Gastrocnemius medialis (tissue), 4 donors: ENCODE results near the gene SH2D3A. TPM values are rescaled to one million over a fixed set of nuclear protein-coding genes. Genes with fewer than 3 reads are reported as not detected.
A peak's percentile ranks its signal among the peaks of the same experiment; 100 is the strongest.
"Not testable (repeated sequence)": the region's sequence is repeated elsewhere in the genome, so short reads cannot be mapped to it uniquely, and the experiment has no call there.

Source experiments
- ATAC-seq, 2 donors: fragments of 150-250 bp; one replicate each; pipeline ENCODE4 v1.9.1; 2016
- DNase-seq, 2 donors: peaks; one replicate each; pipeline ENCODE4 v3.0.0-alpha.2; 2019
- H3K27ac ChIP-seq, 4 donors: fragments of 200-600 bp; sonication (generic); 1 replicate in 1 of 4; 2 replicates in 3 of 4; pipeline ENCODE4 v1.5.1; 2016 to 2018; ENCODE audit warnings: mild to moderate bottlenecking in 2 of 4, moderate library complexity in 1 of 4
- H3K27me3 ChIP-seq, 3 donors: fragments of 200-600 bp; sonication (generic) in 2 of 3; 1 replicate in 1 of 3; 2 replicates in 2 of 3; pipeline versions ENCODE4 v1.5.1 to v1.6.0; 2016 to 2019; ENCODE audit warnings: mild to moderate bottlenecking in 1 of 3, moderate library complexity in 1 of 3
- H3K36me3 ChIP-seq, 2 donors: fragments of 200-600 bp; sonication (generic) in 1 of 2; one replicate each; pipeline ENCODE4 v1.5.1; 2017 to 2018
- H3K4me1 ChIP-seq, 2 donors: fragments of 200-600 bp; sonication (generic) in 1 of 2; one replicate each; pipeline ENCODE4 v1.5.1; 2016 to 2017; ENCODE audit warnings: mild to moderate bottlenecking in 2 of 2
- H3K4me3 ChIP-seq, 4 donors: fragments of 200-600 bp; sonication (generic) in 3 of 4; 1 replicate in 1 of 4; 2 replicates in 3 of 4; pipeline ENCODE4 v1.5.1; 2016 to 2019; ENCODE audit warnings: mild to moderate bottlenecking in 2 of 4
- H3K9me3 ChIP-seq, 3 donors: fragments of 200-600 bp; sonication (generic) in 2 of 3; 1 replicate in 1 of 3; 2 replicates in 2 of 3; pipeline ENCODE4 v1.5.1; 2016 to 2019
- CTCF ChIP-seq, 5 experiments: fragments of 450-650 bp in 3 of 5; fragments of 200-600 bp in 2 of 5; sonication (generic) in 2 of 5; IDR thresholded peaks in 4 of 5; conservative IDR thresholded peaks in 1 of 5; 1 replicate in 4 of 5; 2 replicates in 1 of 5; pipeline ENCODE4 v1.5.1; 2016 to 2019; ENCODE audit warnings: antibody characterized with exemption in 5 of 5, mild to moderate bottlenecking in 3 of 5, moderate library complexity in 3 of 5
- POLR2A ChIP-seq, 2 donors: fragments of 450-650 bp; IDR thresholded peaks; one replicate each; pipeline ENCODE4 v1.6.1; 2017; ENCODE audit warnings: antibody characterized with exemption in 2 of 2, mild to moderate bottlenecking in 2 of 2, moderate library complexity in 2 of 2
- in situ Hi-C, 4 donors: fragments of 200-750 bp; cut with MboI; loops; one replicate each; pipeline versions ENCODE4 v1.15.0 to v1.8.0; 2017; ENCODE audit warnings: low sequenced_read_pairs in 4 of 4
- intact Hi-C: fragments of 100-400 bp; cut with DNase I; formaldehyde crosslinking; loops from one replicate; pipeline ENCODE4 v1.15.1; 2023; ENCODE audit warnings: low total_unique reads
- total RNA-seq, 4 donors: library from RNA; depleted of rRNA; stranded (reverse); fragments of >200 nt; gene quantifications; one replicate each; pipeline versions ENCODE4 v1.1.0 to v1.2.3, GENCODE V29; 2016

Gene SH2D3A
- total RNA-seq, 4 donors from 2014 or later, result not detected

GRCh38 chr19:6774821-6775707 is 7.8 kb upstream of the SH2D3A start:
- Histone ChIP-seq H3K4me3 (no peak overlapping the region), H3K27me3 (peaks cover 0 to 8% (median 0%) of the 10 kb centered on the region in 3 donors), H3K27ac (no peak overlapping the region), H3K4me1 (no peaks in the 10 kb centered on the region), H3K9me3 (no peaks in the 10 kb centered on the region), H3K36me3 (no peaks in the 10 kb centered on the region)
- no peak for DNase-seq
- TF ChIP-seq POLR2A (IDR thresholded peaks at IDR 0.05) (no peak), CTCF (IDR thresholded peaks at IDR 0.05 in 4 of 5, conservative IDR thresholded peaks at IDR 0.05 in 1 of 5) (no peak)
- no peak for ATAC-seq
- intact Hi-C loops, result no loop called here
- in situ Hi-C loops, result no loop called here

- TF ChIP-seq CTCF (IDR thresholded peaks at IDR 0.05 in 4 of 5, conservative IDR thresholded peaks at IDR 0.05 in 1 of 5), result no peak
- no peak for TF ChIP-seq POLR2A (IDR thresholded peaks at IDR 0.05)
- intact Hi-C loops, result no loop called here
- Histone ChIP-seq H3K36me3 (no peaks in the 10 kb centered on the region), H3K4me3 (peak overlapping the region in 1 of 4 donors; percentile 45), H3K9me3 (no peaks in the 10 kb centered on the region), H3K4me1 (no peaks in the 10 kb centered on the region), H3K27me3 (peaks cover 0 to 9% (median 0%) of the 10 kb centered on the region in 3 donors), H3K27ac (no peak overlapping the region)
- ATAC-seq (no peak), DNase-seq (no peak)
- in situ Hi-C loops, result no loop called here
Observed at GRCh38 chr19:6773323-6773931, 6.2 kb upstream of the SH2D3A start.

- in situ Hi-C loops (no loop called here), intact Hi-C loops (no loop called here)
- H3K27ac ChIP-seq, result no peak overlapping the region
- no peaks in the 10 kb centered on the region for H3K9me3 ChIP-seq
- H3K4me3 ChIP-seq, result peak overlapping the region in 1 of 4 donors; percentile 45
- peaks cover 1 to 15% (median 4%) of the 10 kb centered on the region in 3 donors for H3K27me3 ChIP-seq
- no peaks in the 10 kb centered on the region for H3K36me3 ChIP-seq
- H3K4me1 ChIP-seq, result no peaks in the 10 kb centered on the region
- TF ChIP-seq POLR2A (IDR thresholded peaks at IDR 0.05) (no peak), CTCF (IDR thresholded peaks at IDR 0.05 in 4 of 5, conservative IDR thresholded peaks at IDR 0.05 in 1 of 5) (no peak)
- DNase-seq (no peak), ATAC-seq (no peak)
Observed at GRCh38 chr19:6772866-6773322, 5.7 kb upstream of the SH2D3A start.

- DNase-seq (peak in 1 of 2 donors; percentile 34), ATAC-seq (no peak)
- intact Hi-C loops, result no loop called here
- Histone ChIP-seq H3K27ac (no peak within 1 kb of the TSS), H3K36me3 (no peaks in the 10 kb centered on the region), H3K4me3 (peak within 1 kb of the TSS in 1 of 4 donors; percentile 45), H3K4me1 (no peaks in the 10 kb centered on the region), H3K9me3 (no peaks in the 10 kb centered on the region), H3K27me3 (peaks cover 7 to 21% (median 11%) of the 10 kb centered on the region in 3 donors)
- in situ Hi-C loops, result no loop called here
- TF ChIP-seq POLR2A (IDR thresholded peaks at IDR 0.05) (no peak), CTCF (IDR thresholded peaks at IDR 0.05 in 4 of 5, conservative IDR thresholded peaks at IDR 0.05 in 1 of 5) (no peak)
Observed at GRCh38 chr19:6772028-6772865, 5.0 kb upstream of the SH2D3A start, which contains the start of gene VAV1. Gene VAV1, plus strand, starts transcription at chr19:6772708. Its CDS starts 100 bp downstream, at chr19:6772808.

GRCh38 chr19:6771648-6772027 is 4.4 kb upstream of the SH2D3A start:
- peaks cover 13 to 27% (median 16%) of the 10 kb centered on the region in 3 donors for H3K27me3 ChIP-seq

More at GRCh38 chr19:6771648-6772027, 4.4 kb upstream of the SH2D3A start:
- ATAC-seq, H3K36me3 ChIP-seq, H3K9me3 ChIP-seq, H3K4me1 ChIP-seq, H3K4me3 ChIP-seq, H3K27ac ChIP-seq, DNase-seq, in situ Hi-C loops, intact Hi-C loops: not testable (repeated sequence)
